SW480 (cell line): ENCODE data around the gene BMP8B.
"Not testable (repeated sequence)": the region's sequence is repeated elsewhere in the genome, so short reads cannot be mapped to it uniquely, and the experiment has no call there.

Source experiments
- DNase-seq: peaks from one replicate; pipeline ENCODE4 v3.0.0-alpha.2; 2016; ENCODE audit warnings: low spot score

The BMP8B gene

DNA sequence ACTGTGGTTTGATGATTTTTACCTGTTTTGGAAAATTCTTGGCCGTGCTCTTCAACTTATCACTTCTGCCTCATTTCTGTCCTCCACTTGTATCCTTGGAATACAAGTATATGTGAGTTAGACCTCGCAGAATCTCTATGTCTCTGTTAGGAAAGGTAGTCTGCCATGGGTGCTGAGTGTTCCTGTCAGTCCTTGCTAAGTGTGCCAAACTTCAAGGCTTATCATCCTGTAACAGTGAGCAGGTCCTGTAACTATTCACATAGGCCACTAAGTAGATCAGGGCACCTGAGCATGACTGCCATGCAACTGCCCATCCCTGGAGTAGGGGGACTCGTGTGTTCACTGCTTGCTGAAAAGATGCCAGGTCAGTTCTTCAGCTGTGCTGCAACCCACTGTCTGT, 24.2 kb upstream of the BMP8B start:
- no peak for DNase-seq

DNA sequence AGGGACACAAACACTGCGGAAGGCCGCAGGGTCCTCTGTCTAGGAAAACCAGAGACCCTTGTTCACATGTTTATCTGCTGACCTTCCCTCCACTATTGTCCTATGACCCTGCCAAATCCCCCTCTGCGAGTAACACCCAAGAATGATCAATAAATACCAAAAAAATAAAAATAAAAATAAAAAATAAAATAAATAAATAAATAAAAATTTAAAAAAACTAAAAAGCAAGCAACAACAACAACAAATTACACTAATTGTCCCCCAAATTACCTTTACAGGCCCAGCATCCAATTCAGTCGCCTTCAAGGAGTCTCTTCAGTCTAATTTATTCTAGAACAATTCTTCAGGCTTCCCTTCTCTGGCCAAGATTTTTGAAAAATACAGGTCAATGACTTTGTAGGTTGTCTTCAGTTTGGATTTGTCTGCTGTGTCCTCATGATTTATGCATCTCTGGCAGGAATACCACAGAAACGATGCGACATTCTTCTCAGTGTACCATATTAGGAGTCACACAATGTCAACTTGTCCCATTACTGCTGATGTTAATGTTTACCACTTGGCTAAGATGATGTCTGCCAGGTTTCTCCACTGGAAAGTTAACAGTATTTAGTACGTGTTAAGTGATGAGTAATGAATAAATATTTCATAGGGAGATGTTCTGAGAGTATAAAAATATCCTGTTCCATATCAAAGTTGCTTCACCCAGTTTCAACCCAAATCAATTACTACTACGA, 20.3 kb upstream of the BMP8B start:
- no peak for DNase-seq

DNA sequence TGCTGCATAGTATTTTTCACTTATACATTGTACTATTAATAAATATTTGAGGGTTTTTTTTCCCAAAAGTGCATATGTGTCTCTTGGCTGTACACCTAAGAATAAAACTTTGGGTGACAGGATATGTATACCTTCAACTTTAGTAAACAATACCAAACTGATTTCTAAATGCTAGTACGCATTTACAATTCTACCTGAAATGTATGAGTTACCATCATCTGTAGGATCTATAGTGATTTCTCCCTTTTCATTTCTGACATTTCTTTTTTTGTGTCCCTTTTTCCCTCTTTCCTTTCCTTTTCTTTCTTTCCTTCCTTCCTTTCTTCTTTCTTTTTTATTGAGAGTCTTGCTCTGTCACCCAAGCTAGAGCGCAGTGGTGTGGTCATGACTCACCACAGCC, 16.7 kb upstream of the BMP8B start:
- DNase-seq, result no peak

DNA sequence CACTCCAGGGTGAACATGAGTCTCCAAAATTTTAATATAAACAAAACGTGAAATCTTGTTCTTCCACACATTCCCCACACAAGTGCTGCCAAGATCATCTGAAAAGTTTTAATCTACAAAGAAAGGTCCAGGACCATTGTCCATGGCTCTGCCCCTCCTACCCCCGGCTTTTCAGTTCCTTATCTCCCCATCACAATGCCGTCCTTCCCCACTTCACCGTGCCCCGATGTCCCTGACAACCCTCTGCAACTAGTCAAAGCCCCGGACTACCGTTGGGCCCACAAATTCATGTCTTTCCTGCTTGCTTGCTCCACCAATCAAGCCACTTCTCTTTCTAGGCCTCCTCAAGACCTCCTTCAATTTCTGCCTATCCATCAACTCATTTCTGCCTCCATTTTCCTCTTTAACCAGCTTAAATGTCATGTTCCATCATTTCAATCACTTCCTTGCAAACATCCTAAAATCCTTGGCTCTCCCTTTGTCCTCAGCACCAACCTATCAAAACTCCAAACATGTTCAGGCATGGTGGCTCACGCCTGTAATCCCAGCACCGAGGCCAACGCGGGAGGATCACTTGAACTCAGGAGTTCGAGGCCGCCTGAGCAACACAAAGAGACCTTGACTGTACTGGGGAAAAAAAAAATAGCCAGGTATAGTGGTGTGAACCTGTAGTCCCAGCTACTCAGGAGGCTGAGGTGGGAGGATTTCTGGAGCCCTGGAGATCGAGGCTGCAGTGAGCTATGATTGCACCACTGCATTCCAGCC, 14.0 kb upstream of the BMP8B start:
- no peak for DNase-seq

DNA sequence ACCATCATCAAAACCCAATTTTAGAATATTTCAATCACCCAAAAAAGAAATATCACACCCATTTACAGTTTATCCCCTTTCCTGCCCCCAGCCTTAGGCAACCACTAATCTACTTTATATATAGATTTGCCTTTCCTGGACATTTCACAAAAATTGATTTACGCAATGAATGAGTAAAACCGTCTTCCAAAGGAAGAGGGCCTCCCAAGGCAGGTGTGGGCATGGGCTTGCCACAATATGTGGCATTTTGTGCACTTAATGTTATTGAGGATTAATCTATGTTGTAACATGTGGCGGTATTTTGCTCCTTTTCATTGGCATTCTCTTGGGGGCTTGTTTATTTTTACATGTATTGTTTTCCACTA, 11.8 kb upstream of the BMP8B start:
- DNase-seq, result no peak

DNA sequence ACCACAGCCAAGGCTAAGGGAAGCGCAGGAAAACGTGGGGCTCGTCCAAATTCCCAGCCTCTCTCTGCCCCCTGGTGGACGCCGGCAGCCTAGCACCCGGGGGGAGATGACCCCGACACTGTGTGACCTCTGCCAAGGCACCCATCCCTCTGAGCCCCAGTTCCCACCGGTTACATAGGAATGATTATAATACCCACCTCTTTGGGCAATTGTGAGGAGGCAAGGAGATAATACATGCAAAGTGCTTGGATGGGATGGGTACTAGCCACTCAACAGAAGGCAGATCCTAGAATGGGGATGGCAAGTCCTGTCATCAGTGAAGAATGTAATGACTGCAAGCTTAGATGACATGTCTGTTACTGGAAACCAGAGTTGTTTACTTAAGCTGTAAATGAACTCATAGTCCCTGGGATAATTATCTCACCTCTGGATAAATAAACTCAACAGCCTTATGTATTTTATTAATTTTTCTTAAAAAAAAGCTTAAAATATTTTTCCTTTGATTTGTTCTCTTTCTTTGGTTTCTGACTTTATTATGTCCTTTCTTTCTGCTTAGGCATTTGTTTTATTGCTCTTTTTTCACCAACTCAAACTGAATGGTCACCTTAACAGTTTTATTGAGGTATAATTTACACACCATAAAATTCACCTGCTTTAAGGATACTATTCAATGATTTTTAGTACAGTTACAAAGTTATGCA, 11.3 kb upstream of the BMP8B start:
- peak; percentile 88 for DNase-seq

DNA sequence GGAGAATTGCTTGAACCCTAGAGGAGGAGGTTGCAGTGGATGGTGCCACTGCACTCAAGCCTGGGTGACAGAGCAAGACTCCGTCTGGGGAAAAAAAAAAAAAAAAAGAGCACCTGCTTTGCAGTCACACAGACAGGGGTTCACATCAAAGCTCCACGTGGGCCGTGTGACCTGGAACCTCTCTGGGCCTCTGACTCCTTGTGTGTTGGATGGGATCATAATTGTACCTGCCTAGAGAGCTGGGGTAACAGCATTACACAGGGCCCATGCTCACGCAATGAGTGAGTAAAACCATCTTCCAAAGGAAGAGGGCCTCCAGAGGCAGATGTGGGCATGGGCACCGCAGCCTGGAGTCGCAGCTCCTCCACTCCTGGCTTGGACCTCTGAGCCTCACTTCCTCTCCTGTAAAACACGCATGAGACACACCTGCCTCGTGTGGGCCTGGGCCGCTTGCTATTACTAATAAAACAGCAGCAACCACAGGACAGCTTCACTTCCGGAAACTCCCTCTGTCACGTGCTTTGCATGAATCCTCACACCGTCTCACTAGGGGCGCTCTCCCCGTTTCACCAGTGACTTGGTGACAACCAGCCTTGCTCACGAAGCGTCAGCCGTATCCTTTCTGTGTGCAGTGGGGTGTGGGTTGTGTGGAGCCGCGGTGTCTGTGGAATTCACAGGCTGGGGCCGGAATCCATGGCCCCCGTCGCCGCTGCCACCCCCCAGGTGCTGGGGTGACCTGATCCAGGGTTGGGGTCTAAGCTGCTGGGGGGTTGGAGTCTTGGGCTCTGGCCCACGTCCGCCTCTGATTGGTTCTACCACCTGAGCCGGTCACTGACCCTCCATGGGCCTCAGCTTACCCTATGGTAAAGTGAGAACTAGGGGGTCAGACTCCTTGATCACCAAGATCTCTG, 10.4 kb upstream of the BMP8B start:
- peak; percentile 97 for DNase-seq

DNA sequence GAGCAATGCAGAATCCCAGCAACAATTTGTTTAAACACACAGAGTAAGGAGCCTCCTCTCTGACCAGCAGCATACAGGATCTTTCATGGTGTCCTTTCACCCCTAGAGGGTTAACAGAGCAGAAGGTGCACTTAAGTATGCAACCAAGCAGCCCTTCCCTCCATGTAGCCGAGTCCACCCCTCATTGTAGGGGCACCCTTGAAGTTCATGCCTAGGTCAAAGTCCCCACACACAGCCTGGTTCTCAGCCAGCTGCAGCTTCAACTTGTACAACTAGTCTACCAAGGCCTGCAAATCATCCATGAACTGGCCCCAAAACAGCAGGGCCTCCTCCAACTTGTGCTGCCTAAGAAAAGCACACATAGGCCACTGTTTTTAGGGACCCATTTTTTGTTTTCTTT, 7.0 kb upstream of the BMP8B start:
- DNase-seq, result no peak

DNA sequence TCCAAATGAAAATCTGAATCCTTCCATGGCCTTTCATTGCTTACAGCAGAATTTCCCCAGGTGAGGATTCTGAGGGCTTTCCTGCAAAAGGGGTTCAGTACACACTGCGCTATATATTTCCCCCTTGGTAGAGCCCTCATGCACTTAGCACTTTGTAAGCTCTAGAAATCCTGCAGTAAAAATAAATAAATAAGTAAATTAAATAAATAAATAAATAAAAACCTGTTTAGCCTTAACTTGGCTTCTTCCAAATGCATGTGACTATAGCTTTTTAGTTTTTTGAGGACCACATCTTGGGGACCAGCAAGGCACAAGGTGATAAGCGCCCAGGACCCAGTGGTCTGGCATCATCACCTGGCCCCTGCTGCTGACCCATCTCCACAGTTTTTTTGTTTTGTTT, 3.2 kb upstream of the BMP8B start:
- DNase-seq, result no peak

DNA sequence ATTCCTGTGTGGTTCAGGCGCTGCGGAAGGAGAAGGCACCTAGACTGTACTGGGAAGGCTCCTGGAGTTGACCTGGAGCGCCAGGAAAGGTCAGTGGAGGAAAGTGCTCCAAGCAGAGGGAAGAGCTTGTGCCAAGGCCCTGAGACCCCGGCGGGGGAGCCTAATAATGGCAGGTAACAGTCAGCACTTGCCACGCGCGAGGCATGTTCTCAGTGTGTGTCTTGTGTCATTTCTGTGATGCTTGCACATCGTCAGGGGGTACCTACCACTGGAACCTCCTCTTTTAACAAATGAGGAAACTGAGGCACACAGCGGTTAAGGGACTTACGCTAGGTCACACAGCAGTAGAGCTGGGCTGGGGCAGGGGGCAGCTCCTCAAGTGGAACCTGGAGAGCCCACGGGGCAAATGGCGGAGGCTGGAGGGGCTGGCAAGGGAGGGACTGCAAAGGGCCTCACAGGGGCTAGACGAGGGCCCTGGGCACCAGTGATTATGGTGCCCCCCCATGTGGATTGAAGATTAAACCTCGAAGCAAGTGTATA, 976 bp upstream of the BMP8B start:
- no peak for DNase-seq

DNA sequence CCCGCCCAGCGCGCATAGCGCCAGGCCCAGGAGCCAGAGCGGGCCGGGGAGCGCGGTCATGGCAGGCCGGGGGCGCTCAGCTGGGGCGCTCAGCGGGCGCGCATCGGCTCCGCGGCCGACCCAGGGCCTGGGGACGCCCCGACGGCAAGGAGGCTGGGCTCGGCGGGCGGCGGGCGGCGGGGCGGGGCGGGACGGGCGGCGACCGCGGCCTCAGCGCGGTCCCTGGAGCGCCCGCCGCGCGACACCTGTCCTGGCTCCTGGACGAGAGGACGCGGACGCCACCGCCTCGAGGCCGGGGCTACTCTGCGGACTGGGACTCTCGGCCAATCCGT, 273 bp downstream of the BMP8B start:
- no peak for DNase-seq

DNA sequence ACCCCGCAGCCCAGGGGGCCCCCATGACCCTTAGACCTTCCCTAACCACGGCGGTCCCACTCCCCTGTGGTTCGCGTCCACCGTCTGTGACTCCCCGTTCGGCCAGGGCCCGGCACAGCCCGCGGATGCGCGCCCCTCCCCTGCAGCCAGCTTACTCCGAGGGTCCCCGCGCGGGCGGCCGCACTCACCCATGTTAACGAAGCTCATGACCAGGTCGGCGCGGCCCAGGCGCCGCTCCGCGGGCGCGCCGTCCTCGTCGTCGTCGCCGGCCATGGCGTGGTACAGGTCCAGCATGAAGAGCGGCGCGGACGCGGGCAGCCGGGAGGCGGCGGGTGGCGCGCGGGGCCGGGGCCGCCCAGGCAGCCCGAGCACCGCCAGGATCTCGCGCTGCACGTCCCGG, 701 bp downstream of the BMP8B start:
- DNase-seq, result not testable (repeated sequence)

DNA sequence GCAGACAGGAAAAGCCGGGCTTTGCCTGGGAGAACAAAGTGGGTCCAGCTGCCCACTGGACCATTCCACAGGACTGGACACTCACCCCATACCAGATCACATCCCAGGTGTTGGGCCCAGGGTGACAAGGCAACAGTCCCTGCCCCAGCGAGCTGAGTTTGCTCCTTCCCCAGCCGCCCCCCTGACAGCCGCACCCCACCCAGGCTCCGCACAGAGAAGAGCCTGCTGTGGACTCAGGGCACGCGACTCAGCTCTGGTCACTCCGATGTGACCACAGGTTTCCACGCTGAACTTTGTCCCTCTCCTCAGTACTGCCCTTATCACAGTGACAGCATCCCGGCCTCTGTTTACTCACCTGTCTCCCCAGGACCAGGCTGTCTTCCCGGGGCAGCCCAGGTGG, 1.2 kb downstream of the BMP8B start:
- DNase-seq, result no peak

DNA sequence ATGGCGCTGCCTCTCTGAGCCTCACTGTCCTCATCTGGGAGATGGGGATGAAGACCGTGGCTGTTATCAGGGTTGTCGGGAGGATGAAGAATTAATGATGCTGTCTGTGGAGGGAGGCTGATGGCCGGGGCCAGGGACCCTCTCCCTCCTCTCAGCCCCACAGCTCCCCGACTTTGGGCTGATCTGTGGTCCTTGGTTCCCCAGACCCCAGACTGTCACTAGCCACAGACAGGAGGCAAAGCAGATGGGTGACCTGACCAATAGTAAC, 1.6 kb downstream of the BMP8B start:
- not testable (repeated sequence) for DNase-seq

DNA sequence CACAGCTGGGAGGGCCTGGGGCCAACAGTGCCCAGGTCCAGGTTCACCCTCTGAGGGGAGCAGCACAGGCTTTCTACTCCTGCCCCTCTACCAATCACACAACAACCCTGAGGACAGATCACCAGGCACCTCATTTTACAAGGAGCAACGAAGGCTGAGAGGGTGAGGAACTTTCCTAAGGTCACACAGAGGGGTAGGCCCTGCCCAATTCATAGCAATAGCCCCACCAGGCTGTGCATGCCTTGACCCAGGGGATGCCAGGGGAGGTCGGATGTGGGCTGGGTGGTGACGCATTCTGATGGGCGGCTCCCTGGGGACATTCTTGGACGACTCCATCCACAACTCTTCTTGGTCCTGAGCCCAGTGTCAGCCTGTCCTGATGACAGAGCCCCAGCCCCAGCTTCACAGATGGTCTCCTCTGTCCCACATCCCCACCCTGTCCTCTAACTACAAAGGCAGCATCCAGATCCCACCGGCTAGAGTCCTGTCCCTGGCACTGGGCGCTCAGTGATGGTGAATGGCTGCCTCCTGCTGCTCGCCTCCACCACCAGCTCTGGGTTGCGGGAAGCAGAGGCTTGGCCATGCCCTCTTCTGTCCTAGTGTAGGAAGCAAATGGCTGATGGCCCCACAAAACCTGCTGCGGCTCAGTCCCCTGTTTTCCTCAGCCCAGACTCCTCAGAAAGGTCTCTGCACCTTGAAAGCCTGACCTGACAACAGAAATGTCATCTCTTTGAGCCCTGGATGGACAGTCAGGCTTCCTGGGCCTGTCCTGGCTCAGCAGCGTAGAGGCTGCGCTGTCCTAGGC, 2.2 kb downstream of the BMP8B start:
- not testable (repeated sequence) for DNase-seq

DNA sequence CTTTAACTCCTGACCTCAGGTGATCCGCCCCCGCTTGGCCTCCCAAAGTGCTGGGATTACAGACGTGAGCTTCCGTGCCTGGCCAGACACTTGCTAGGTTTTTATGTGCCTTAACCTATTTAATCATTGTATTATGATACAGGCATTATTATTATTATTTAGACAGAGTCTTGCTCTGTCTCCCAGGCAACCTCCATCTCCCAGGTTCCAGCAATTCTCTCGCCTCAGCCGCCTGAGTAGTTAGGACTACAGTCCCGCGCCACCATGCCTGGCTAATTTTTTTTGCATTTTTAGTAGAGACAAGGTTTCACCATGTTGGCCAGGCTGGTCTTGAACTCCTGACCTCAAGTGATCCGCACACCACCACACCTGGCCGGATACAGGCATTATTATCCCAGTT, 6.0 kb downstream of the BMP8B start:
- DNase-seq, result not testable (repeated sequence)

DNA sequence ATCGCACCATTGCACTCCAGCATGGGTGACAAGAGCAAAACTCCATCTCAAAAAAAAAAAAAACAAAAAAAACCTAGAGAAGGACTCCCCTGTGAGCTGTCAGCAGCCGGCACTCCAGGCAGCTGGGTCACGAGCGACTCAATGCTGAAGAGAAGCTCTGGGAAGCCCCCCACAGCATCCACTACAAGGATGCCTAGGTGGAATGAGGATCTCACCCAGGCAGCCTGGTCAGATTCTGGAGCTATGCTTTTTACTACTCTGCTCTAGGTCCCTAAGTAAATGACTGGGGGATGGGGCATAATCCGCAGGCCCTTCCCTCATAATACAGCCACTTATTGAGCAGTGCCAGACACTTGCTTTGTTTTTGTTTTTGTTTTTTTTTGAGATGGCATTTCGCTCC, 6.6 kb downstream of the BMP8B start:
- DNase-seq, result no peak

DNA sequence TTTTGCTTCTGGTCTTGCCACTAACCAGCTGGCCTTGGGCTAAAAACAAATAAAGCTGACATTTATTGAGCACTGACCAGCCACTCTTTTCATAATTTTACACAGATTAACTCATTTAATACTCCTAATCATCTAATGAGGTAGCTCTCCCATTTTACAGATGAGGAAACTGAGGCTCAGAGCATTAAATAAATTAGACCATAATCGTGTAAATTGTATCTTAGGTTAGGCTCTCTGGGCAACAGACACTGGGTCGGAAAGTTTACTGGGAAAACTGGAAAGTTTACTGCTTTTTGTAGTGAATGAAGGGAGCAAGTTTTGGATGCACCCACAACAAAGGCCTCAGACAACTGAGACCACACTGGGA, 7.3 kb downstream of the BMP8B start:
- no peak for DNase-seq

DNA sequence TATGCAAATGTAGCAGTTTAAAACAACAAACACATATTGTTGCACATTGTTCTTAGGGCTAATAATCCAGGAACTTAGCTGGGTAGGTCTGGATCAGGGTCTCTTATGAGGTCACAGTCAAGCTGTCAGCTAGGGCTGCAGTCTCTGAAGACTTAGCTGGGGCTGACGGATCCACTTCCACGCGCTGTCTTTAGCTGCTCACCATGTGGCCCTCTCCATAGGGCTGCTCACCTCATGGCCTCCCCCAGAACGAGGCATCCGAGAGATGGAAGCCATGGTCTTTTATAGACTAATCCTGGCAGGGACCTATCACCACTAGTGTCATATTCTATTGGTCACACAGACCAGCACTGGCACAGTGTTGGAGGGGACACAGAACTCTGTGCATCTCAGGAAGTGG, 8.8 kb downstream of the BMP8B start:
- no peak for DNase-seq

DNA sequence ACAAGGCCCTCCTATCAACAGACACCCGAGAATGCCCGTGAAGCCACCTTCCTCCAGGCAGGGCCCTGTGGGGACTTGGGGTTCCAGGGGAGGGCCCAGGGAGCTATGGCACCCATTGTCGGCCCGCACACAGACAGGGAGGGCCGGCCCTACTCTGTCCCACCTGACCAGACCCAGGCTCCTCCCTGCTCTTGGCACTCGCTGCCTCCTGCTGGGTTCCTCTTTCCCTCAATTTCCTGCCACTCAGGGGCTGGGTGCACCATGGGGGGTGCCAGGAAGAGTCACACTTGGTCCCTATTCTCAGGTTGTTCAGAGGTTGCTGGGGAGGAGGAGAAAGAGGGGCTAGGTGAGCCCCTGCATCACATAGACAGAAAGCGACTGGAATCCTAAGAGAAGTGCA, 9.5 kb downstream of the BMP8B start:
- DNase-seq, result no peak

DNA sequence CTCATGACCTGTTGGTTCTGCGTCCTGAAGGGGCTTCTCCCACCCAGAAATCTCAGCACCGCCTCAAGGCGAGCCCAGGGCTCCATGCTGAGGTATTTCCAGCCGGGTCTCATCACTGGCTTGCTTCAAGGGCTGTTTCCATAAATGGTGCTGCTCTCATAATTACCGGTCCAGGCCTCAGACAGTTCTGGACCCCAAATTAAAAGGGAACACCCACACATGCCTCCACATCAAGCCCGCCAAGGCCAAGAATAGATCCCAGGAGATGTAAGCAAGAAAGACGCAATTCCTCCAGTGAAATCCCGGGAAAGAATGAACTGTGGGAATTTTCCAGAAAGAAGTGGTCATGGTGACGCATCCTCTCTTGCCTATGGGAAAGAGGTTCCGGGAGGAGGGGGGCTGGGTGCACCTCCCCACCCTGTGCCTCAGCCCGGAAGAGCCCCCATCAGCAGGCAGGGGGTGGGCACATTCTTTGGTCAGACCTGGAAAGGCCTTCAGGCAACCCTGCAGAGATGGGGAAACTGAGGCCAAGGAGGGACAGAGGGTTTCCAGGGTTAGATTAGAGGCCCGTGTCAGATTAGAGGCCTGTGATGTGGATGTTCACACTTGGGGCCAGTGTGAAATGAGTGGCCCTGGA, 10.1 kb downstream of the BMP8B start:
- not testable (repeated sequence) for DNase-seq
